NCI-H510A treated with DMSO at 0.1 percent for 48 hours (cell line): Measurements from ENCODE around the gene CENATAC.
A peak's percentile ranks its signal among the peaks of the same experiment; 100 is the strongest.
"Not testable (repeated sequence)": the region's sequence is repeated elsewhere in the genome, so short reads cannot be mapped to it uniquely, and the experiment has no call there.

Experiments
- DNase-seq: peaks from one replicate; lab custom pipeline; 2025; lab: John Stamatoyannopoulos, UW

CENATAC gene

GRCh38 chr11:119055901-119056300, 58.0 kb downstream of the CENATAC start:
- no peak for DNase-seq

- peak; percentile 29 for DNase-seq
These were observed 58.6 kb downstream of the CENATAC start for GRCh38 chr11:119056421-119056999.

GRCh38 chr11:119057000-119057769, 59.2 kb downstream of the CENATAC start, which contains the start of gene HYOU1:
Gene HYOU1 (minus strand): TSS chr11:119057205. CDS start chr11:119056160, 1,045 bp downstream.
- DNase-seq, result peak; percentile 94

- DNase-seq, result not testable (repeated sequence)
These were observed 61.2 kb downstream of the CENATAC start for GRCh38 chr11:119059128-119059527.

GRCh38 chr11:119061256-119061655, 63.3 kb downstream of the CENATAC start:
- no peak for DNase-seq

- no peak for DNase-seq
These were observed 64.8 kb downstream of the CENATAC start for GRCh38 chr11:119062779-119063178.

GRCh38 chr11:119065369-119065768, 67.4 kb downstream of the CENATAC start:
- peak; percentile 22 for DNase-seq
